HepG2 (cell line): ENCODE measurements around the gene PRCD. TPM values are rescaled to one million over a fixed set of nuclear protein-coding genes. Genes with fewer than 3 reads are reported as not detected.

ENCODE experiments used
- ATF2 ChIP-seq: sonication (generic); formaldehyde crosslinking; IDR thresholded peaks from 2 replicates; pipeline ENCODE4 v1.4.0; 2020; ENCODE audit warnings: missing genetic modification reagents
- BRD4 ChIP-seq: sonication (generic); formaldehyde crosslinking; IDR thresholded peaks from 2 replicates; pipeline ENCODE4 v1.4.0; 2020; ENCODE audit warnings: missing genetic modification reagents
- FOXO4 ChIP-seq: sonication (generic); formaldehyde crosslinking; conservative IDR thresholded peaks from 2 replicates; pipeline ENCODE4 v1.8.1; 2023; ENCODE audit warnings: missing genetic modification reagents
- HOXA3 ChIP-seq: sonication (generic); formaldehyde crosslinking; IDR thresholded peaks from 2 replicates; pipeline ENCODE4 v1.5.0; 2020; ENCODE audit warnings: missing genetic modification reagents
- MXD1 ChIP-seq: sonication (generic); formaldehyde crosslinking; IDR thresholded peaks from 2 replicates; pipeline ENCODE4 v1.4.0; 2020; ENCODE audit warnings: mild to moderate bottlenecking, missing genetic modification reagents
- NAIF1 ChIP-seq: sonication (generic); formaldehyde crosslinking; IDR thresholded peaks from 2 replicates; pipeline ENCODE4 v1.5.0; 2020; ENCODE audit warnings: mild to moderate bottlenecking, missing genetic modification reagents, borderline replicate concordance
- NR2C2 ChIP-seq: sonication (generic); formaldehyde crosslinking; IDR thresholded peaks from 2 replicates; pipeline ENCODE4 v1.4.0; 2020; ENCODE audit warnings: missing genetic modification reagents, mild to moderate bottlenecking, moderate library complexity, borderline replicate concordance
- NR2F2 ChIP-seq: IDR thresholded peaks from 2 replicates; pipeline ENCODE4 v1.6.1; 2012; ENCODE audit warnings: low read depth, inconsistent platforms, borderline replicate concordance
- RARG ChIP-seq: sonication (generic); formaldehyde crosslinking; IDR thresholded peaks from 2 replicates; pipeline ENCODE4 v1.4.0; 2020; ENCODE audit warnings: low read depth, mild to moderate bottlenecking, missing genetic modification reagents
- SKI ChIP-seq: fragments of 450-650 bp; IDR thresholded peaks from one replicate; pipeline ENCODE4 v1.6.1; 2018; ENCODE audit warnings: mild to moderate bottlenecking; ENCODE audit not compliant: partially characterized antibody
- SKIL ChIP-seq: sonication (generic); formaldehyde crosslinking; IDR thresholded peaks from 2 replicates; pipeline ENCODE4 v1.8.0; 2022; ENCODE audit warnings: missing genetic modification reagents, mild to moderate bottlenecking, moderate library complexity, borderline replicate concordance
- TEAD3 ChIP-seq: optimal IDR thresholded peaks from 2 replicates; pipeline ENCODE3; 2016; ENCODE audit warnings: borderline replicate concordance
- ZBTB2 ChIP-seq: sonication (generic); formaldehyde crosslinking; IDR thresholded peaks from 2 replicates; pipeline ENCODE4 v1.8.0; 2022; ENCODE audit warnings: low read depth, missing genetic modification reagents
- ZFX ChIP-seq: sonication (generic); formaldehyde crosslinking; IDR thresholded peaks from 2 replicates; pipeline ENCODE4 v1.4.0; 2020; ENCODE audit warnings: mild to moderate bottlenecking, low read depth, missing genetic modification reagents, moderate library complexity
- ZHX1 ChIP-seq: sonication (generic); formaldehyde crosslinking; IDR thresholded peaks from 2 replicates; pipeline ENCODE4 v1.8.1; 2022; ENCODE audit warnings: low read depth, mild to moderate bottlenecking, missing genetic modification reagents
- ZNF274 ChIP-seq: sonication (generic); formaldehyde crosslinking; IDR thresholded peaks from 2 replicates; pipeline ENCODE4 v1.5.1; 2020; ENCODE audit warnings: mild to moderate bottlenecking, missing genetic modification reagents
- ZNF572 ChIP-seq: sonication (generic); formaldehyde crosslinking; IDR thresholded peaks from 2 replicates; pipeline ENCODE4 v1.5.1; 2020; ENCODE audit warnings: mild to moderate bottlenecking, missing genetic modification reagents
- polyA plus RNA-seq, 8 experiments: library from polyadenylated mRNA; depleted of rRNA in 3 of 8; stranded (reverse) in 7 of 8; unstranded in 1 of 8; fragments of >200 nt; fragmentation: Illumina TruSeq in 4 of 8; extraction: Trizol in 4 of 8; gene quantifications; 2 replicates each; pipeline versions ENCODE4 v1.2.1 to v1.2.3, GENCODE V29; 2011 to 2016; ENCODE audit warnings: low read depth in 4 of 8, missing spikeins in 1 of 8, mixed read lengths in 1 of 8; ENCODE audit not compliant: insufficient read depth in 1 of 8
- total RNA-seq, 5 experiments: library from RNA; depleted of rRNA; stranded (reverse); fragments of >200 nt; fragmentation: Illumina TruSeq; extraction: Trizol; gene quantifications; 2 replicates each; pipeline ENCODE4 v1.2.3, GENCODE V29; 2016; ENCODE audit warnings: low read depth in 1 of 5

The PRCD gene
- total and polyA plus RNA-seq, 2 of the 13 experiments (the other 11 are each of a cell fraction or from before 2014, with no cell fraction given), result 0.51 TPM; not detected in 1

GRCh38 chr17:76569607-76570279 lies 29.9 kb downstream of the PRCD start (continued):
- TF ChIP-seq ZNF572 (CRISPR knock-in tag), result 0 out of 2 replicates have a peak, but pooled peaks have one; percentile 61
- TF ChIP-seq TEAD3 (CRISPR knock-in tag), result peak; percentile 21
- peak; percentile 46; the same call in 1 of the 2 replicates for TF ChIP-seq NR2C2 (CRISPR knock-in tag)
- TF ChIP-seq FOXO4 (CRISPR knock-in tag), result 0 out of 2 replicates have a peak, but pooled peaks have one; percentile 89
- peak; percentile 74 for TF ChIP-seq ZFX (CRISPR knock-in tag)
- TF ChIP-seq RARG (CRISPR knock-in tag), result no peak
- TF ChIP-seq MXD1 (CRISPR knock-in tag), result no peak
- peak; percentile 37; the same call in 1 of the 2 replicates for TF ChIP-seq ZNF274 (CRISPR knock-in tag)
- TF ChIP-seq SKIL (CRISPR knock-in tag), result peak; percentile 68; the same call in 1 of the 2 replicates
- 0 out of 2 replicates have a peak, but pooled peaks have one; percentile 17 for TF ChIP-seq ATF2 (CRISPR knock-in tag)
- no peak for TF ChIP-seq BRD4 (CRISPR knock-in tag)
- TF ChIP-seq ZBTB2 (CRISPR knock-in tag), result 0 out of 2 replicates have a peak, but pooled peaks have one; percentile 50
- TF ChIP-seq NAIF1 (CRISPR knock-in tag), result no peak
- TF ChIP-seq NR2F2, result 0 out of 2 replicates have a peak, but pooled peaks have one; percentile 52
- 0 out of 2 replicates have a peak, but pooled peaks have one; percentile 50 for TF ChIP-seq ZHX1 (CRISPR knock-in tag)
- peak; percentile 69 for TF ChIP-seq HOXA3 (CRISPR knock-in tag)
- peak; percentile 32 for TF ChIP-seq SKI
